HG03469 (cell line): ENCODE measurements around the gene TMEM61.
"Not testable (repeated sequence)": the region's sequence is repeated elsewhere in the genome, so short reads cannot be mapped to it uniquely, and the experiment has no call there.

ENCODE experiments used
- ATAC-seq: cut with Tn5 transposase; IDR thresholded peaks from one replicate; pipeline ENCODE4 v1.9.1; 2021; ENCODE audit warnings: mild to moderate bottlenecking, moderate library complexity, moderate number of reproducible peaks; ENCODE audit not compliant: unreplicated experiment

Gene TMEM61

GRCh38 chr1:54980528-54981241, at the start of gene TMEM61:
Gene TMEM61, plus strand, starts transcription at chr1:54980628. Its CDS starts 438 bp downstream, at chr1:54981066.
- no peak for ATAC-seq

GRCh38 chr1:54931275-54931840, 49.1 kb upstream of the TMEM61 start:
- ATAC-seq: no peak

- ATAC-seq: not testable (repeated sequence)
Observed at GRCh38 chr1:54934081-54934480, 46.3 kb upstream of the TMEM61 start.

GRCh38 chr1:54934869-54935268, 45.6 kb upstream of the TMEM61 start:
- no peak for ATAC-seq

- no peak for ATAC-seq
Observed at GRCh38 chr1:54936791-54937190, 43.6 kb upstream of the TMEM61 start.

- ATAC-seq: no peak
Observed at GRCh38 chr1:54937469-54937868, 43.0 kb upstream of the TMEM61 start.

GRCh38 chr1:54938955-54939354, 41.5 kb upstream of the TMEM61 start:
- not testable (repeated sequence) for ATAC-seq

GRCh38 chr1:54940042-54940441, 40.4 kb upstream of the TMEM61 start:
- ATAC-seq: no peak

- ATAC-seq: no peak
Observed at GRCh38 chr1:54942976-54943375, 37.5 kb upstream of the TMEM61 start.

- ATAC-seq: no peak
Observed at GRCh38 chr1:54944610-54945392, 35.6 kb upstream of the TMEM61 start.

GRCh38 chr1:54945393-54945936, 35.0 kb upstream of the TMEM61 start:
- ATAC-seq: no peak

GRCh38 chr1:54947540-54947939, 32.9 kb upstream of the TMEM61 start:
- no peak for ATAC-seq

- no peak for ATAC-seq
Observed at GRCh38 chr1:54949053-54949452, 31.4 kb upstream of the TMEM61 start.

GRCh38 chr1:54950006-54950368, 30.4 kb upstream of the TMEM61 start:
- ATAC-seq: no peak

GRCh38 chr1:54950369-54951163, 29.9 kb upstream of the TMEM61 start:
- no peak for ATAC-seq

- no peak for ATAC-seq
Observed at GRCh38 chr1:54951810-54952226, 28.6 kb upstream of the TMEM61 start.

GRCh38 chr1:54952950-54953718, 27.3 kb upstream of the TMEM61 start:
- ATAC-seq: no peak

- ATAC-seq: no peak
Observed at GRCh38 chr1:54953846-54954245, 26.6 kb upstream of the TMEM61 start.

- no peak for ATAC-seq
Observed at GRCh38 chr1:54955359-54955758, 25.1 kb upstream of the TMEM61 start.

GRCh38 chr1:54956726-54957125, 23.7 kb upstream of the TMEM61 start:
- ATAC-seq: no peak
